Colon (tissue), 2 donors: ENCODE measurements around the gene THOC3.
"Not testable (repeated sequence)": the region's sequence is repeated elsewhere in the genome, so short reads cannot be mapped to it uniquely, and the experiment has no call there.

Source experiments
- FAIRE-seq: peaks from 2 replicates; lab custom pipeline; 2012; peaks lifted over from hg19 to GRCh38; lab: Jason Lieb, UNC
- donor health status: control.
- donor health status: control.

THOC3 gene

GRCh38 chr5:175967471-175968372 lies at the start of gene THOC3:
THOC3 (minus strand) TSS chr5:175968315; CDS start chr5:175968208, 107 bp downstream.
- not testable (repeated sequence) for FAIRE-seq

- FAIRE-seq, result not testable (repeated sequence)
These were observed 49.2 kb upstream of the THOC3 start for GRCh38 chr5:176017324-176017723.

- not testable (repeated sequence) for FAIRE-seq
These were observed 46.2 kb upstream of the THOC3 start for GRCh38 chr5:176014360-176014759.

GRCh38 chr5:176011088-176011487 lies 43.0 kb upstream of the THOC3 start:
- FAIRE-seq, result not testable (repeated sequence)

GRCh38 chr5:176010202-176010601 lies 42.1 kb upstream of the THOC3 start:
- FAIRE-seq, result not testable (repeated sequence)

GRCh38 chr5:176007220-176007619 lies 39.1 kb upstream of the THOC3 start:
- FAIRE-seq, result not testable (repeated sequence)

GRCh38 chr5:176006819-176007218 lies 38.7 kb upstream of the THOC3 start:
- FAIRE-seq, result not testable (repeated sequence)

GRCh38 chr5:175997979-175998378 lies 29.9 kb upstream of the THOC3 start:
- FAIRE-seq, result not testable (repeated sequence)

- not testable (repeated sequence) for FAIRE-seq
These were observed 29.4 kb upstream of the THOC3 start for GRCh38 chr5:175997495-175997894.

- not testable (repeated sequence) for FAIRE-seq
These were observed 28.7 kb upstream of the THOC3 start for GRCh38 chr5:175996791-175997190.

GRCh38 chr5:175995506-175995905 lies 27.4 kb upstream of the THOC3 start:
- not testable (repeated sequence) for FAIRE-seq

- not testable (repeated sequence) for FAIRE-seq
These were observed 11.4 kb upstream of the THOC3 start for GRCh38 chr5:175979371-175979995.

- FAIRE-seq, result not testable (repeated sequence)
These were observed 266 bp upstream of the THOC3 start for GRCh38 chr5:175968381-175968780.

- FAIRE-seq, result not testable (repeated sequence)
These were observed 5.8 kb downstream of the THOC3 start for GRCh38 chr5:175962329-175962728.

GRCh38 chr5:175960228-175960627 lies 7.9 kb downstream of the THOC3 start:
- FAIRE-seq, result not testable (repeated sequence)

- FAIRE-seq, result not testable (repeated sequence)
These were observed 9.6 kb downstream of the THOC3 start for GRCh38 chr5:175958515-175958914.

GRCh38 chr5:175954107-175954506 lies 14.0 kb downstream of the THOC3 start:
- FAIRE-seq, result not testable (repeated sequence)

- not testable (repeated sequence) for FAIRE-seq
These were observed 15.3 kb downstream of the THOC3 start for GRCh38 chr5:175952810-175953209.

GRCh38 chr5:175951339-175951969 lies 16.7 kb downstream of the THOC3 start:
- not testable (repeated sequence) for FAIRE-seq

- FAIRE-seq, result not testable (repeated sequence)
These were observed 19.6 kb downstream of the THOC3 start for GRCh38 chr5:175948329-175949108.

- FAIRE-seq, result not testable (repeated sequence)
These were observed 24.9 kb downstream of the THOC3 start for GRCh38 chr5:175943253-175943652.

GRCh38 chr5:175940632-175941031 lies 27.5 kb downstream of the THOC3 start:
- FAIRE-seq, result not testable (repeated sequence)
